H1 (cell line): Measurements from ENCODE around the gene TXLNB. TPM values are rescaled to one million over a fixed set of nuclear protein-coding genes. Genes with fewer than 3 reads are reported as not detected.

ENCODE experiments used
- ASH2L ChIP-seq: fragments of 200-600, 300-600 bp; sonication (generic); IDR thresholded peaks from one replicate; pipeline ENCODE4 v1.7.1; 2017; ENCODE audit warnings: low read length
- CTBP2 ChIP-seq: IDR thresholded peaks from 2 replicates; pipeline ENCODE4 v1.7.0; 2011; ENCODE audit warnings: borderline replicate concordance, mild to moderate bottlenecking, moderate library complexity, mixed read lengths, low read length; ENCODE audit not compliant: insufficient read depth, insufficient read length
- HDAC6 ChIP-seq: IDR thresholded peaks from one replicate; pipeline ENCODE4 v1.7.1; 2012; ENCODE audit warnings: low read depth, mild to moderate bottlenecking, inconsistent platforms, low read length, moderate library complexity
- POU5F1 ChIP-seq: IDR thresholded peaks from 2 replicates; pipeline ENCODE4 v1.6.1; 2011; ENCODE audit warnings: low read depth, mild to moderate bottlenecking, low read length, moderate library complexity
- RBBP5 ChIP-seq: IDR thresholded peaks from 2 replicates; pipeline ENCODE4 v1.7.1; 2012; ENCODE audit warnings: low read depth, mild to moderate bottlenecking, inconsistent platforms, low read length, moderate library complexity, borderline replicate concordance
- TAF7 ChIP-seq: optimal IDR thresholded peaks from 2 replicates; pipeline ENCODE3; 2011; ENCODE audit warnings: low read depth, mild to moderate bottlenecking, inconsistent platforms, low read length, moderate library complexity, borderline replicate concordance
- polyA plus RNA-seq, 7 experiments: library from polyadenylated mRNA; depleted of rRNA in 3 of 7; stranded (reverse) in 5 of 7; unstranded in 2 of 7; fragments of >200 nt in 5 of 7; fragments of 200-250 nt in 2 of 7; gene quantifications; 1 replicate in 5 of 7; 2 replicates in 1 of 7; 4 replicates in 1 of 7; pipeline versions ENCODE4 v1.2.1 to v1.2.3, GENCODE V29; 2011 to 2013; ENCODE audit warnings: missing spikeins in 2 of 7, mixed read lengths in 2 of 7
- total RNA-seq: library from RNA; stranded (reverse); fragmentation: NEBNext Ultra II Directional; extraction: Animal tissue kit (Norgen Biotek cat#: 25700); gene quantifications from 2 replicates; pipeline ENCODE4 v1.2.1, GENCODE V29; 2021

The TXLNB gene
- total and polyA plus RNA-seq, 2 of the 8 experiments (the other 6 are each of a cell fraction or from before 2014, with no cell fraction given), result 0.05 to 0.17 TPM

DNA sequence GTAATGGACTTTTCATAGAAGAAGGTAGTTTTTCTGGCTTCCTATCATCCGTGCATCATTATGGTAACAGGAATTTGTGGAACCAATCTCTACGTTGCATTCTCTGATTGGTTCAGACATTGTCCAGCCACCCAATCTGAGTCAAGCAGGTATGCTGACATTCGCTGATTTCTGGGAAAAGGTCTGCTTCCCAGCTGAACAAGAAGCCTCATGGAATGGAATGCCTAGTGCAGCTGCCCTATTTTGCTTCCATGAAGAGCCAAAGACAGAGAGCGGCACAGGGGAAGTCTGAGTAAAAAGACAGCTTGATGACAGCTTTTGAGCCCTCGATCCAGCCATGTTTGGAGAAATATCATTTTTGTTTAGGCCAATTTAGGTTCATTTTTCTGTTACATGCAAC, 38.5 kb upstream of the TXLNB start (continued):
- TF ChIP-seq RBBP5 (no peak), TAF7 (no peak), ASH2L (no peak), HDAC6 (no peak), POU5F1 (no peak), CTBP2 (no peak)
